ENCODE data around the gene ENO2. TPM values are rescaled to one million over a fixed set of nuclear protein-coding genes. Genes with fewer than 3 reads are reported as not detected.

The ENO2 gene
- total RNA-seq, 1 donor from 2014 or later, result 5.3 TPM

DNA sequence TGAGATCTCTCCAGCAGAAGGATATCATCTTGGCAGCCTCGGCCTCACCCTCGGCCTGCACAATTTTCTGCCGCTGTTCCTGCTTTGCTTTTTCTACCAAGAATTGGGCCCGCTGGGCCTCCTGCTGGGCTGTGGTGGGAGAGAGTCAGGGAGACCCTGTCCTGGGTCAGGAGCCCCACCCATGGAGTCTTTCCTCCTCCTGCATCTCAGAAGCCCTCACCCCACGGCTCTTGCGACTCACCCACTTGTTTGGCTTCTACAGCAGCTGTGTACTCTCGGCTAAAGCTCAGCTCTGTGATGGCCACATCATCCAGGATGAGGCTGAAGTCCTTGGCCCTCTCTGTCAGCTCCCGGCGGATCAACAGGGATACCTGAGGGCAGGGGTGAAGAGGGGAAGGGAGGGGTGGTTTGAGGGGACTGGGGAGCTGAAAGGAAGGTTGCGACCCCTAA is 53.3 kb downstream of the ENO2 start:
- peaks cover 42% of the 10 kb centered on the region for H3K4me1 Mint-ChIP-seq (ENCODE audit: unreplicated experiment)
- H3K27ac Mint-ChIP-seq (ENCODE audit: unreplicated experiment), result no peak overlapping the region
- peak overlapping the region; percentile 42 for H3K4me3 Mint-ChIP-seq (ENCODE audit: unreplicated experiment)
- H3K9me3 Mint-ChIP-seq (ENCODE audit: unreplicated experiment), result no peaks in the 10 kb centered on the region
- peaks cover 31% of the 10 kb centered on the region for H3K36me3 Mint-ChIP-seq (ENCODE audit: low read depth, unreplicated experiment)
- peaks cover 21% of the 10 kb centered on the region for H3K27me3 Mint-ChIP-seq (ENCODE audit: unreplicated experiment)
- DNase-seq (ENCODE audit: low spot score), result no peak
- TF ChIP-seq, protein P1, sequence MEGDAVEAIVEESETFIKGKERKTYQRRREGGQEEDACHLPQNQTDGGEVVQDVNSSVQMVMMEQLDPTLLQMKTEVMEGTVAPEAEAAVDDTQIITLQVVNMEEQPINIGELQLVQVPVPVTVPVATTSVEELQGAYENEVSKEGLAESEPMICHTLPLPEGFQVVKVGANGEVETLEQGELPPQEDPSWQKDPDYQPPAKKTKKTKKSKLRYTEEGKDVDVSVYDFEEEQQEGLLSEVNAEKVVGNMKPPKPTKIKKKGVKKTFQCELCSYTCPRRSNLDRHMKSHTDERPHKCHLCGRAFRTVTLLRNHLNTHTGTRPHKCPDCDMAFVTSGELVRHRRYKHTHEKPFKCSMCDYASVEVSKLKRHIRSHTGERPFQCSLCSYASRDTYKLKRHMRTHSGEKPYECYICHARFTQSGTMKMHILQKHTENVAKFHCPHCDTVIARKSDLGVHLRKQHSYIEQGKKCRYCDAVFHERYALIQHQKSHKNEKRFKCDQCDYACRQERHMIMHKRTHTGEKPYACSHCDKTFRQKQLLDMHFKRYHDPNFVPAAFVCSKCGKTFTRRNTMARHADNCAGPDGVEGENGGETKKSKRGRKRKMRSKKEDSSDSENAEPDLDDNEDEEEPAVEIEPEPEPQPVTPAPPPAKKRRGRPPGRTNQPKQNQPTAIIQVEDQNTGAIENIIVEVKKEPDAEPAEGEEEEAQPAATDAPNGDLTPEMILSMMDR (IDR thresholded peaks at IDR 0.05; ENCODE audit: unreplicated experiment), result no peak

DNA sequence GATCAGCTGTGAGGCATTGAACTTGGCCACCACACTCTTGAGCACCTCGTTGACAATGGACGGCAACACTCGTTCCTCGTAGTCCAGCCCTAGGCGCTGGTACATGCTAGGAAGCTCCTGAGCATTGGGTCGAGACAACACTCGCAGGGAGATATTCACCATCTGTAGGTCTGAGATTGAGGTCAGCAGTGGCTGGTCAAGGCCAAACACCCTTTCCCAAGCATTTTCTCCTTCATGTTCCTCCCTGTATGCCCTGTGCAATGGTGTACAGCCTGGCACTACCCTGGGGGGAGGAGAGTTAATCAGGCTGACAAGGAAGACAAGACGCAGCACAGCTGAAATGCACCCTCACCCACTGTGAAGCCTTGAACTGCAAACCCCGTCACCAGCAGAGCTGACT is 54.0 kb downstream of the ENO2 start:
- Mint-ChIP-seq H3K36me3 (ENCODE audit: low read depth, unreplicated experiment) (peaks cover 31% of the 10 kb centered on the region), H3K27ac (ENCODE audit: unreplicated experiment) (peak overlapping the region; percentile 89), H3K9me3 (ENCODE audit: unreplicated experiment) (no peaks in the 10 kb centered on the region)

DNA sequence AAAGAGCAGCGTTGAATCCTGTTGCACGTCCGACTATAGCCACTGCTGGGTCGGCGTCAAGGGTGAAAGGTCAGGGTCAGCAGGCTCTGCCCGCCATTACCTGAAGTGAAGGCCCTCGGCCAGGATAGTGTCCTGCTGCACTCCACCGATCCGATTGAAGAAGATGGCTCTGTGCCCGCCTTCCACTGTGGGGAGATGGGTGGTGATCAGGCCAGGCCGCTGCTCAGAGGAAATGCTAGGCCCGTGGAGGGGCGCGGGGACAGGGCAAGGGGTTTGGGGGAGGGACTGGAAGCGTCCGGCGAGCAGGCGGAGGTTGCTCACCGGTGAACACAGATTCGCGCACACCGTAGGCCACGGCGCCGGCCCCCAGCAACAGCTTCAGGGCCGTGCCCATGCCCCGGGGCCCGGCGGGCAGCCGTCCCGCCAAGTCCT is 55.7 kb downstream of the ENO2 start:
- H3K4me3 Mint-ChIP-seq (ENCODE audit: unreplicated experiment), result peak overlapping the region; percentile 100
- no peak for DNase-seq (ENCODE audit: low spot score)
- H3K27me3 Mint-ChIP-seq (ENCODE audit: unreplicated experiment), result peaks cover 18% of the 10 kb centered on the region
- peak overlapping the region; percentile 90 for H3K27ac Mint-ChIP-seq (ENCODE audit: unreplicated experiment)
- TF ChIP-seq, protein P1 (IDR thresholded peaks at IDR 0.05; ENCODE audit: unreplicated experiment), result no peak
- H3K4me1 Mint-ChIP-seq (ENCODE audit: unreplicated experiment), result peaks cover 30% of the 10 kb centered on the region
- no peaks in the 10 kb centered on the region for H3K9me3 Mint-ChIP-seq (ENCODE audit: unreplicated experiment)
- H3K36me3 Mint-ChIP-seq (ENCODE audit: low read depth, unreplicated experiment), result peaks cover 31% of the 10 kb centered on the region

More for the DNA sequence above, 54.0 kb downstream of the ENO2 start:
- no peak for DNase-seq (ENCODE audit: low spot score)
- Mint-ChIP-seq H3K4me3 (ENCODE audit: unreplicated experiment) (peak overlapping the region; percentile 100), H3K4me1 (ENCODE audit: unreplicated experiment) (peaks cover 37% of the 10 kb centered on the region), H3K27me3 (ENCODE audit: unreplicated experiment) (peaks cover 20% of the 10 kb centered on the region)
- TF ChIP-seq, protein P1 (IDR thresholded peaks at IDR 0.05; ENCODE audit: unreplicated experiment), result no peak

Small RNAs within 50 kb of the gene (microRNA-seq; reads per million reads assigned to microRNA genes)
- 278 reads per million, percentile 88 among the genes with 10 or more reads in this experiment for gene MIR141 (ENCODE audit: unreplicated experiment)
- 7,063 reads per million, percentile 98 among the genes with 10 or more reads in this experiment for gene MIR200C (ENCODE audit: unreplicated experiment)

Other genes with a start within 250 kb of the ENO2 start
- 85.2 TPM for gene ZNF384, start 225.2 kb upstream of the ENO2 start, total RNA-seq (ENCODE audit: unreplicated experiment)
- gene PIANP, start 213.8 kb upstream of the ENO2 start, total RNA-seq (ENCODE audit: unreplicated experiment), result 2.0 TPM
- 25.1 TPM for gene COPS7A, start 190.5 kb upstream of the ENO2 start, total RNA-seq (ENCODE audit: unreplicated experiment)
- gene MLF2, start 161.4 kb upstream of the ENO2 start, total RNA-seq (ENCODE audit: unreplicated experiment), result 118 TPM
- 864 TPM for gene PTMS, start 148.2 kb upstream of the ENO2 start, total RNA-seq (ENCODE audit: unreplicated experiment)
- gene LAG3, start 142.1 kb upstream of the ENO2 start, total RNA-seq (ENCODE audit: unreplicated experiment), result 7.6 TPM
- 4.7 TPM for gene CD4, start 125.1 kb upstream of the ENO2 start, total RNA-seq (ENCODE audit: unreplicated experiment)
- 52.7 TPM for gene GPR162, start 92.8 kb upstream of the ENO2 start, total RNA-seq (ENCODE audit: unreplicated experiment)
- 48.8 TPM for gene P3H3, start 86.2 kb upstream of the ENO2 start, total RNA-seq (ENCODE audit: unreplicated experiment)
- 9.0 TPM for gene GNB3, start 73.7 kb upstream of the ENO2 start, total RNA-seq (ENCODE audit: unreplicated experiment)
- gene CDCA3, start 63.3 kb upstream of the ENO2 start, total RNA-seq (ENCODE audit: unreplicated experiment), result 6.2 TPM
- gene USP5, start 62.4 kb upstream of the ENO2 start, total RNA-seq (ENCODE audit: unreplicated experiment), result 119 TPM
- gene TPI1, start 47.0 kb upstream of the ENO2 start, total RNA-seq (ENCODE audit: unreplicated experiment), result 356 TPM
- 6.7 TPM for gene SPSB2, start 41.3 kb upstream of the ENO2 start, total RNA-seq (ENCODE audit: unreplicated experiment)
- 5.7 TPM for gene LRRC23, start 9.8 kb upstream of the ENO2 start, total RNA-seq (ENCODE audit: unreplicated experiment)
- gene ATN1, start 13.4 kb downstream of the ENO2 start, total RNA-seq (ENCODE audit: unreplicated experiment), result 144 TPM
- not detected for gene RNU7-1, start 29.2 kb downstream of the ENO2 start, total RNA-seq (ENCODE audit: unreplicated experiment)
- 225 TPM for gene C12orf57, start 29.4 kb downstream of the ENO2 start, total RNA-seq (ENCODE audit: unreplicated experiment)
- 22.1 TPM for gene PTPN6, start 36.8 kb downstream of the ENO2 start, total RNA-seq (ENCODE audit: unreplicated experiment)
- 288 TPM for gene PHB2, start 56.1 kb downstream of the ENO2 start, total RNA-seq (ENCODE audit: unreplicated experiment)
- gene EMG1, start 56.3 kb downstream of the ENO2 start, total RNA-seq (ENCODE audit: unreplicated experiment), result 37.3 TPM
- gene LPCAT3, start 103.9 kb downstream of the ENO2 start, total RNA-seq (ENCODE audit: unreplicated experiment), result 40.2 TPM
- gene C1S, start 146.1 kb downstream of the ENO2 start, total RNA-seq (ENCODE audit: unreplicated experiment), result 5.8 TPM
- gene C1R, start 177.9 kb downstream of the ENO2 start, total RNA-seq (ENCODE audit: unreplicated experiment), result 1.4 TPM
- gene C1RL, start 194.6 kb downstream of the ENO2 start, total RNA-seq (ENCODE audit: unreplicated experiment), result 62.3 TPM
- 1.0 TPM for gene RBP5, start 214.3 kb downstream of the ENO2 start, total RNA-seq (ENCODE audit: unreplicated experiment)
- gene CLSTN3, start 215.8 kb downstream of the ENO2 start, total RNA-seq (ENCODE audit: unreplicated experiment), result 134 TPM

All from endothelial cell (in vitro differentiated cells).